D341Med (cell line): ENCODE data around the gene HS3ST3A1.
A peak's percentile ranks its signal among the peaks of the same experiment; 100 is the strongest.

Experiments used
- DNase-seq: peaks from one replicate; pipeline ENCODE4 v3.0.0; 2012; ENCODE audit warnings: low spot score

HS3ST3A1 gene

DNA sequence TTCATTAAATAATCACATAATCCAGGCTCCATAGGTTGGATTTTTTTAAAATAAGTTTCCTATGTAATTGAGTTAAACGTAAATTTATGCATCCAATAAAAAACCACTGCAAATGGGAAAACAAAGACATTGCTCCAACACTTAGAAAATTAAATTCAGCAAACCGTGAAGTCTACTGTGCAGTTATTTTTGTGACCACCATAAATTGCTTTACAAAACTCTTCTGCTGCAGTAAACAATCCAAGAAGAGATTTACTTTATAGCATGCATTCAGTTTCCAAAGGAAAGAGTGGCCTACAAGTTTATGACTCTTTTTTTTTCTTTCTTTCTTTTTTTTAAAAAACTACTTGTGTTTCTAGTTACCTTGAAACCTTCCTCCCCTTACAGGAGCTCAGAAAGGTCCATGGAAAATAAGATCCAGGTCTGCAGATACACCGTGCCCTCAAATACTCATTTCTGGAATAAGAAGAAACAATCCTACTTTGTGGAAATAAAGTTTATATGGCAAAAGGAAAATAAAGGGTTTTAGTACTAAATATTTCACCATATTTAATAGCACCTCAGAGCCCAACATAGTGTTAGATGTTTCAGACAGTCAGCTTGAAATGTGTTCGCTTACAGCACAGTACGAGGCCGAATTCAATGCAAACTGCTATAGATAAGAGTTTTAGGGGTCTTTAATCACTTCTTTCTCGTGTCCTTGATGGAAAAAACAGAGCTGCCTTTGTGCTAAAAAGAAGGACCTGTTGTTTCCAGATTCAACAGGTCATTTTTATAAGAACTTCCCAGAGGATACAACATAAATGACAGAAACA is 3.2 kb downstream of the HS3ST3A1 start:
- DNase-seq: no peak

GRCh38 chr17:13597723-13598347 is 3.9 kb downstream of the HS3ST3A1 start:
- peak; percentile 26 for DNase-seq

DNA sequence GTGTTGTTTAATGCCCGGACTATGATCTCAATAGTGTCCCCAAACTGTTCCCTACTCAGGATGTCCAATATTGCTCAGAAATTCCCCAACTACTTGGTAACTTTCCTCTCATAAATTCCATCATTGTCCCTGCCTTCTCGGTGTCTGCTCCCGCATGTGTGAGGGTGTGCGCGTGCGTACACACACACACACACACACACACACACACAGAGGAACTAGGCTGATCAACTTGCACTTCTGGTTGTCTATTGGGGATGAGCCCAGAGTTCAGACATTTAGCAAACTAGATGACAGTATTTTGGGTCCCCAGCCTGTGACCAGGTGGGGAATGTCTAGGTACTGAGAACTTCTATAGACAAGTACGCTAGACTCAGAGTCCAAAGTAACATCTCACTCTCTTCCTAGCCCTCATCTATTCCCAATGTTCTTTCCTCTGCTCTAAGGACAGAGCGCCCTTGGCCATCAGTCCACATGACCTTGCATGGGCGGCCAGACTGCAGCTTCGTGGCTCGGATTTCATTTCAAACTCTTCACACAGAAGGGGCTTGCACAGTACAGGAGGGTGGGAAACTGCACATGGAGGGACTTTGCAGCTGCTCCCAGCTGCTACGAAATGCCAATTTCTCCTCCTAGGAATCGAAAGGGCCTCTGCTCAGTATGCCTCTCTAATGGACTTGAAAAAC is 5.3 kb downstream of the HS3ST3A1 start:
- no peak for DNase-seq

DNA sequence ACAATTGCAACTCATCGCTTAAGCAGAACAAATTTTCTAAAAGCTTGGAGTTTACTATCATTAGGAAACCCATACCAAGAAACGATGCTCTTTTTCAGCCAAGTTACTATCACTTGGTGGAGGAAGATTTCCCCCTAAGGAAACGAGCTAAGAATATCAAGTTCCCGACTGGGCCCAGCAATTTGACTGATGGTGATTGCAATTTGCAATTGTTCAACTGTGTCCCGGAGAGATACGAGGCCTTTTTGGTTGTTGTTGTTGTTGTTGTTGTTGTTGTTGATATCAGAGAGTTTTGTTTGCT is 6.2 kb downstream of the HS3ST3A1 start:
- DNase-seq: no peak

- peak; percentile 39 for DNase-seq
Observed at GRCh38 chr17:13594762-13595598, 6.7 kb downstream of the HS3ST3A1 start.

DNA sequence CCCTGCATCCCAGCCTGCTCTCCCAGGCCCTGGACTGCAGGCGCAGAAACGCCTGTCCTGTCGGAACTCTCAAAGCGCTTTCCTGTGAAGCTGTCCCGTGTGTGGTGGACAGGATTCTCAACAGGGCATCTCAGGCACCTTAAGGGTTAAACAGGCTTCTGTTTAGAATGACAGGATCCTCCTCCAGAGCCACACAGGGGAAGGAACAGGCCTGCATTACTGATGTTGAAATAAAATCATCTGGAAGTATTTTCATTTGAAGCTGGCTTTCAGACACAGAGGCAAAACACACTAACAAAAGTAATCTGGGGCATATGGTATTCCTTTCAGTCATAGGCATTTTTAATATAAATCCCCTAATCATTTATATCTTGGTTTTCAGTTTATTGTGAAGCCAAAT is 7.4 kb downstream of the HS3ST3A1 start:
- DNase-seq: no peak

- DNase-seq: no peak
Observed at GRCh38 chr17:13593757-13594156, 8.0 kb downstream of the HS3ST3A1 start.

GRCh38 chr17:13593021-13593751 is 8.5 kb downstream of the HS3ST3A1 start:
- no peak for DNase-seq

- DNase-seq: no peak
Observed at GRCh38 chr17:13592427-13592826, 9.3 kb downstream of the HS3ST3A1 start.

GRCh38 chr17:13590441-13590840 is 11.3 kb downstream of the HS3ST3A1 start:
- DNase-seq: no peak

DNA sequence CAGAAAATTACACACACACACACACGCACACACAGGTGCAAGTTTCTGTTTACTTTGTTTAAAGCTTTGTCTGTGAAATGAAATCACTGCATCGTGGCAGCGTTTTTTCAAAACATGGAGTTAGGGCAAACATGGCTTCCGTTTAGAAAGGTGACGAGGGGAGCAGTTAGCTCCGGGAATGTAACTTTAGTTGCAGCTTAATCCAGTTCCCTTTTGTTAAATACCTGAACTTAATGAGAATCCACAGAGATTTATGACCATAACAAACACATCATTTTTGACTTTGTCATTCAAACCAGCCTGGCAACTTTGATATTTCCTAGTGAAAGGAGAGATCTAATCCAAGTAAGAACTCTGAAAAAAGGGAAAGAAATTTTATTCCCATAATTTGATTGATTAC is 12.1 kb downstream of the HS3ST3A1 start:
- no peak for DNase-seq

DNA sequence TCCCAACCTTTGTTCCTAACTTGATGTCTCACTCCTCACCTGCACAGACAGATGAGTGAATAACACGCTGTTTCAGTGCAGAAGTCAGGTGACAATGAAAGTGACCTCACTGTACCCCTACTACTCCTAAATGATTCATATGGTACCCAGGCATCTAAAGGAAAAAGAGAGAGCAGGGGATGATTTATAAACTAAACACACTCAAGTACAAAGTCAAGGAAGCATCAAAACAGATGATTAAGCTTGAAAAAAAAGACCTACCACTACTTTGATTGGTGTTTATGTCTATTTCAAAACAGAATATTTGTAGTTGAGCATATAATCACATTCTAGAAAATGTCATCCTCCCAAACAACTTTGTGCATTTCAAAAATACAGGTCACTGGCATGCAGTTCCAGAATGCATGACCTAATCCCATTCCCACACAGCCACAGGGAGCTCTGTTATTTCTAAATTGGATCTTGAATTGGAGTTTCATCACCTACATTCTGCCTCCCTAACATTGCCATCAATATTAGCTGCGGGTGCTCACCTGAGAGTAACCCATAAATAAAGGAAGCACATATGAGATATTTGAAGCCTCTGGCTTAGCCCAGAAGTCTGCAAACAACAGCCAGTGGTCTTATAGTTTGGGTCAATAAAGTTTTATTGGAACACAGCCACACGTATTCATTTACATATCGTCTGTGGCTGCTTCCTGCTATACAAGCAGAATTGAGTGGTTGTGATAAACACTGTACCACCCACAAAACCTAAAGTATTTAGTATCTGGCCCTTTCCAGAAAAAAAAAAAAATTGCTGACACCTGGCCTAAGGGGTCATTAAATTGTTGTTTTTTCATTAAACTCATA is 14.0 kb downstream of the HS3ST3A1 start:
- no peak for DNase-seq

DNA sequence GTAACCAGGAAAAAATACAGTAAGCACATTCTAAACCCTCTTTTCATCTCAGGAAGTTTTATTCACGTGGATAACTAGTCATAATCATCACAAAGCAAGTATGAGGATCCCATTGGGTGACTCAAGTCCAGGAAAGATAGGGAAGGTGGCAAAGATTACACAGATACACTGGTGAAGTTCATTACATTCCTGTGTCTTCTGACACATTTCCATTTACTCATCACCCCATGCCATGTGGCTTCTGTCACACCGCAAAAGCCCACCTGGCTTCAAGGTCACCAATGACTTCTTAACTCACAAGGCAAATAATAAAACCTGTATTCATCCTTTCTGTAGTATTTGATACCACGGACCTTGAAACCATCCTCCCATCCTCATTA is 17.0 kb downstream of the HS3ST3A1 start:
- DNase-seq: no peak

DNA sequence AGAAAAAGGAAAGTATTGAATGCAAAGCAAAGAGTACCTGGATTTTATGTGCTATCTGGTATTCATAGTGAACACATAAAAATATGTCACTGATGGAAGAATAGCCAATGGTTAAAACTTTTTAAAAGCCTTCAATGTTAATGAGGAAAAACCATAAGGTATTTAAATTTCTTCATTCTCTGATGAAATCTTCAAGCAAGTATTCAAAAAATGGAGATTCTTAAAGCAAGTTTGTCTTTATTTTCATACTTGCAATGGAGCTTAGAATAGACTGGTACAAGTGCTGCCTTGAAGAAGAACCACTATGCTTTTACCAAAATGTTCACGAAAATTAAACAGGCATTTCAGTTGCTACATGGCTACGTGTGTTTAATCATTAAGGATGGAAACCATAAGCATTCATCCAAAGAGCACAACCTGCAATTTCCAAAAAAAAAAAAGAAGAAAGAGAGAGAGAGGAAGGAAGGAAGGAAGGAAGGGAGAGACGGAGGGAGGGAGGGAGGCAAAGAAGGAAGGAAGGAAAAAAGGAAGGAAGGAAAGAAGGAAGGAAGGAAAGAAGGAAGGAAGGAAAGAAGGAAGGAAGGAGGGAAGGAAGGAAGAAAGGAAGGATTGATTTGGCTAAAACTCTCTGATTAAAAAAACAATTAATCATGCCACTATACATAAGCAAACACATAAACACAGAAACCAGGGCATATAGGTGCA is 17.6 kb downstream of the HS3ST3A1 start:
- no peak for DNase-seq

DNA sequence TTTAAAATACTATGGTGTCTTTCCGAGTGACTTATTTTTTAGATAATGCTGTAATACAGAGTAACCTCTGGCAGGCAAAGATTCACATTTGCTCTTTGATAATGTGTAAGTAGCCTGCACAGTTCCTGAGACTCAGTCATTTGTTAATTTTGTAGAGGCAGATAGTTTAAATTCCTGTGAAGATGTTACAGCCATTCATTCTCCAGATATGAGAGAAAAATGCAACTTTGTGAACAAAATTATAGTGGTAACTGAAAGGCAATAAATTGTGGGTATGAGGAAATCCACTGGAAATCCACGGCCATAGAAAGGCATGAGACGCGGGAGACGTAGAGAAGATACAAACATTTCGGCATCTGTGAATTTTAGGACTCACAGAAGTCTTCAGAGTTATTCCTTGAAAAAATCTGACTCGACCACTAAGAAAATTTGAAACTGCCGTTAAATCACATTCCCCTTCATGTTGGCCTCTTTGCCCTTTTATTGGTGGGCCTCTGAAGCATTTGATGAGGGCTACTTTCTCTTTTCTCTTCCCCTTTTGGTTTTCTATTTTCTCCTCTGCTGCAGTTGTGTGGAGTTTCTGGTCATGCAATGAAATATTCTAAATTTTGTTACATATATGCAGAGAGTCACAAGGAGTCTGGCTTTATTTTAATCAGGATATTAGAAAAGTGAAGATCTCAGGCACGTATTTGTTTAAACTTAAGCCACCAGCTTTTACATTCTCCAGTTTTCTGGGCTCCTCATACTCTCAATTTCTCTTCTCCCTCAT is 18.8 kb downstream of the HS3ST3A1 start:
- no peak for DNase-seq

DNA sequence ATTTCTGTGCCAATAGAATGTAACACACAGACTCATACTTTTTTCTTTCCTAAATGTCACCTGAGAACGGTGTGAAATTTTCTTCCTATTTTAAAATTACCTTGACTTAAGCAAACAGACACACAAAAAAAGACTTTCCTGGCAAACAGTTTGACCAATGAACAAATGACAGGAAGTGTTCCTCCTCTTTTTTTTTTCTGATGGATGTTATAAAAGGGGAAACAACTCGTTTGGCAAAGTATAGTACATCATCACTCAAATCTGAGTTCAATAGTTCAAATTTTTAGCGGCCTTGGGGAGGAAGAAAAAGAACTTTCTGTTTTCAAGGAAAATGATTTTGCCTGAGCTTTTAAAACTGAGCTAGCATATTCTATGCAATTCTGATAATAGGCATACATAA is 19.8 kb downstream of the HS3ST3A1 start:
- DNase-seq: no peak

- no peak for DNase-seq
Observed at GRCh38 chr17:13580790-13581189, 20.9 kb downstream of the HS3ST3A1 start.

DNA sequence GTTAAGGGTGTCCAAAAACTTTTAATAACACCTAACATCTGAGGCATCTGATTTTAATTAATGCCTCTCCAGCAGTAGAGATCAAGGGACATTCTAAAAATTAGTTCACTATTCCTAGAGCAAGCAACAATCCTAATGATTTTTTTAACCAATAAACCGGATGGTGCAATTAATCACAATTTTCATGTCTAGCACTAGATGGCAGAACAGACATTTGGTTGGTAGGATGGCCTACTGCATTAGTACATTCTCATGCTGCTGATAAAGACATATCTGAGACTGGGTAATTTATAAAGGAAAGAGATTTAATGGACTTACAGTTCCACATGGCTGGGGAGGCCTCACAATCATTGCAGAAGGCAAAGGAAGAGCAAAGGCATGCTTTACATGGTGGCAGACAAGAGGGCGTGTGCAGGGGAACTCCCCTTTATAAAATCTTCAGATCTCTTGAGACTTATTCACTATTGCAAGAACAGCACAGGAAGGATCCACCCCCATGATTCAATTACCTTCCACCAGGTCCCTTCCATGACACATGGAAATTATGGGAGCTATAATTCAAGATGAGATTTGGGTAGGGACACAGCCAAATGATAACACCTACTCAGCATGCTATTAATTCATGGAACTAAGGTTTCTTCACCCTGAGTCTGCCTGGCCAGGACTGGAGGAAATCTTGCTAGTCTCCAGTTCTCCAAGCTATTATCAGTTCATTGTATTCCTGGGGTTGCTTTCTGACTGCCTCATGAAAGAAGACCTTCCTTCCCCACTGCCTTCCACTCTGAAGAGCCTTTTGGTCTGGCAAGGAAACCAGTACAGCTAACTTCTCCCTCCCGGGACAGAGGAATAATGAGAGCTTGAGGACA is 24.8 kb downstream of the HS3ST3A1 start:
- no peak for DNase-seq
